Middle frontal gyrus (tissue), 1 donor: ENCODE results near the gene DHRS3.

Experiments
- DNase-seq: peaks from one replicate; pipeline ENCODE4 v3.0.0-alpha.2; 2015; ENCODE audit warnings: low spot score; ENCODE audit errors: extremely low spot score

DHRS3 gene

DNA sequence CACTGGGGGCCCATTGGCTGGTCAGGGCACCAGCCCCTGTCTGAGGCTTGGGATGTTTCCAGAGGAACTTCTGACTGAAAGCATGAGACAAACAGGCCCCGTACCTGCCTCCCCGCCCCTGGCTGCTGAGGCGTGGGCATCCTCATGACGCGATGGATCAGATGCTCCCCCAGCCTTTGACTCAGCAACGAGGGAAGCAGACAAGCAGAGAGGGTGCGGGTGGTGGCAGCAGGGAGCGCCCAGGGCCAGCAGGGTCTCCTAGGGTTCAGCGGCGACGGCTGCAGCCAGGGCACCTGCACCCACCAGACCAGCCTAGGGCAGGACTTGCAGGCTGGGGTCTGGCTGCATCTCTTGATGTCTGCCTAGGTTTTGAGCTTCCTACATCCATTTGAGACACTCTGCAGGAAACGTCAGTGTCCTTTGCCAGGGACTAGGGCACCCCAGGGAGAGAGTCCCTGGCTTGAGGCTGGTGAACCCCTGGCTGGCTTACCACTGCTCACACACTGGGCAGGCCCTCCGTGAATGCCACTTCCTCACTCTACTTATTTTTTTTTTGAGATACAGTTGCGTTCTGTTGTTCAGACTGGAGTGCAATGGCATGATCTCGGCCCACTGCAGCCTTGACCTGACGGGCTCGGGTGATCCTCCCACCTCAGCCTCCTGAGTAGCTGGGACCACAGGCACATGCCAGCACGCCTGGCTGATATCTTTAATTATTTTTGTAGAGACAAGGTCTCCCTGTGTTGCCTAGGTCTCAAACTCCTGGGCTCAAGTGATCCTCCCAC is 63.3 kb downstream of the DHRS3 start:
- DNase-seq: no peak

DNA sequence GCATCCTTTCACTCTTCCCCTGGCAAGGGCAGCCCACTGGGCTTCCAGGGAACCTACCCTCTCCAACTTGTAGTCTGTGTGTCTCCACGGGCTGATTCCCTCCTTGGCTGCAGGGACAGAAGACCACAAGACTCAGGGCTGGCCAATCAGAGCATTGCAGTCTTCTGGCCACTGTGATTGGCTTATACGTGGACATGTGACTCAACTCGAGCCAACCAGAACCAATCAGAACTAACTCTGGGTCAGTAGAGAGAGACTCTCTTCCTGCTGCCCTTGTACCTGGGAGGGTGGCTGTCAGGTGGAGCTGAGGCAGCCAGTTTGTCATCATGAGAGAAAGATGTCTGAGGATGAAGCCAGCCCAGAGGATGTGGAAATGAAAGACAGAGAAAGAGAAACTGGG is 64.0 kb downstream of the DHRS3 start:
- no peak for DNase-seq

DNA sequence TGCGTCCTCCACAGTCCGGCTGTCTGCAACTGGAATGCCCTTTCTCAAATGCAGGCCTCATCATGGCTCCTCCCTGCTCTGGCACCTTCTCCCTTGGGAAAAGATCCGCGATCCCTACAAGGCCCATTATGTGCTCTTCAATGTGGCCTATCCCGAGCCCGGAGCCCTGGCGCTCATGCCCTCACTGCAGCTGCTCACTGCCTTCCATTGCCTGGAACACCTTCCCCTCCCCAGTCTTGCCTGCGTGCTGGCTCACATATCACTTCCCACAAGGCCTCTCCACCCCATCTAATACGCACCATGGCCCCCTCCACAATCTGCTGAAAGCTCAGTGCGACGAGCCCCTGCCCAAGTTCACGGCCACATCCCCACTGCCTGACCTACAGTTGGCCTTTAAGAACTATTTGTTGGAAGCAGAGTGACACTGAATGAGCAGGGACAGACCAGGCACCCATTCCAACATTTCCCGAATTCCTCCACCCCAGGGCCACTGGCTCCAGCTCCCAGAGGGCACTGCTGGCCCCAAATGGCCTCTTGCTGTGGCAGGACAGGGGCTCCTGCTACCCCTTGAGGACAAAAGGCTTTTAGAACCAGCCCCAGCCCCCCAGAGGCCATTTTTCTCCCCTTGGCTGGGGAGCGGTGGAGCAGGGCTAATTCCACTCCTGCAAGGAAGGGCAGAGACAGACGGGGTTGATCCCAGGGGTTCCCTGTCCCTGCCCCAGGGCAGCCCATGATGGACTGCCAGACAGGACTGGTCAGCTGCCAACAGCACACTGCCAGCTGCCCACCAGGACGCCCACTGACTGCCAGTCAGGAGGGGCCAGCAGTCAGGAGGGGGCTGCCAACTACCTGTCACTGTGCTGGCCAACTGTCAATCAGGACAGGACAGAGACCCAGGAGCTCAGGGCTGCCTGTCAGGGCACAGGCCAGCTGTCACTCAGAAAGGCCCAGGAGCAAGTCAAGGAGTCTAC is 64.8 kb downstream of the DHRS3 start:
- DNase-seq: no peak

DNA sequence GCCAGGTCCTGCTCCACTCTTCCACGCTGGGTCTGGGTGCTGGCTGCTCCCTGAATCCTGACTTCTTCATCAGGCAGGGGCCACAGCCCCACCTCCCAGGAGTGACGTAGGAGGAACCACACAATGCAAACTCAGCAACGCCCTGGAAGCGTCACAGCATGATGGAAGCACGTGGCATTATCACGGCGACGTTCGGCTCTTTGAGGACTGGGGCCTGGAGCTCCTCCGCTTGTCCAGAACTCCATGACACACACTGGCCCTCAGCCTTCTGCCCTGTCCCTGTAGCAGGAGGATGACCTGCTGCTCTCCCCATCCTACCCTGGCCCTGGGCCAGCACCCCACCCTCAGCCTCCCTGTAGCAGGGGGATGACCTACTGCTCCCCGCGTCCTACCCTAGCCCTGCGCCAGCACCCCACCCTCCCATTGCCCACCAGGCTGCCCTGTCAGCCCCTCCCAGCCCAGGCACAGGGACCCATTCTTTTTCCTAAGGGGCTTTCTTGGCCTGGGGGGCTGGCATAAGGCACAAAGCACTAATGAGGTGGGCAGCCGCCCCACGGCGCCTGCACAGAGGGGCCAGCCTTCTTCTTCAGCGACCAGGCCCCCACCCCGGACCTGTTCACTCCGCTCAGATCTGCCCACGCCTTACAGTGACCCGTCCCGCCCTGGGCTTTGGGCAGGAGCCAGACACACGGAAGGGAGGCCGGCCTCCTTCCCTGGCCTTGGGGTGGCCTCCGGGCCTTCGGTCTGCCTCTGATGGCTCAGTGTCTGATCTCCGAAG is 65.7 kb downstream of the DHRS3 start:
- DNase-seq: no peak

DNA sequence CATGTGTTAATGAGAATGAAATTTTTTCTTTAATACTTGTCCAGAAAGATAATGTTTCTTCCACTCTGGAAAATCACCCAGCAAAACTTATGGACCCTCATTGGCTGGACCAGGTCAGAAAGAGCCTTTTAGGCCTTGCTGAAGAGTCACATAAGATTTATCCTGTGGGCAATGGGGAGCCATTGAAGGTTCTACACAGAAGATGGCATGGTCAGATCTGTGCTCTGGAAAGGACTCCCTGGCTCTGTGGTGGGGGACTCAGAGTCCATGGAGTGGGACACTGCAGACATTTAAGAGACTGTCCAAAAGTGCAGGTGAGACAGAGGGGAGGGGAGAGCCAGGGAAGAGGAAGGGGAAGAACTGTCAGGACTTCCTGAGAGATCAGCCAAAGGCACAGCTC is 66.4 kb downstream of the DHRS3 start:
- DNase-seq: no peak

DNA sequence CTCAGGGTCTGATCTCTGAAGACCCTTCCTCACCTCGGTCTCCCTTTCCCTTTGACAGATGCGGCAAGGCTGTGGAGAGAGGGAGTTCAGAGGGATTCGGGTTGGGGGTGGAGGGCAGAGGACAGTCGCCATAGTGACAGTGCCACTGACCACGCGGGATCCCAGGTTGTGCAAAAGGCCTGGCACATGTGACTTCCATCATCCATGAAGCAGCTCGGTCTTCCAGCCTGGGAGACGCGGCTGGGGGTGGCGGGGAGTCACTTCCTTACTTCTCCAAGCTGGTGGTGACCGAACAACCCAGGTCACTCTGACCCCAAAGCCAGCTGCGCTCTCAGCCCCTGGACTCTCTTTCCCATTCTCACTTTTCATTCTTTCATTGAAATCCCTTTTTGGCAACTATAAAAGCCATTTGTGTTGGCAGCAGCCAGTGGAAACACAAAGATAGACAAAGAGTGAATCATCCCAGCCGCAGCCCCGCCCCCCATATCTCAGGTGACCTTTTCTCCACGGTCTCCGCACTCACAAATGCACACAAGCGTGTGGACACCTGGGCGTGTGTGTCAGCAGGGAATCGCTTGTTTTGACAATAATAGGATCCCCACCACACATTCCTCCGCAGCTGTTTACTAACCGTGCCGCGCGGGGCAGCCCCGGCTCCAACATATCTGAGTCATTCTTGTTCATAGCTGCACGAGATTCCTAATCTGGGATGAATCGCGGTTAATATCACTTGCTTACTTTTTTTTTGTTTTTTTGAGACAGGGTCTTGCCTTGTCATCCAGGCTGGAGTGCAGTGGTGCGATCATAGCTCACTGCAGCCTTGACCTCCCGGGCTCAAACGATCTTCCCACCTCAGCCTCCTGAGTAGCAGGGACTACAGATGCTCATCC is 68.3 kb downstream of the DHRS3 start:
- DNase-seq: no peak

DNA sequence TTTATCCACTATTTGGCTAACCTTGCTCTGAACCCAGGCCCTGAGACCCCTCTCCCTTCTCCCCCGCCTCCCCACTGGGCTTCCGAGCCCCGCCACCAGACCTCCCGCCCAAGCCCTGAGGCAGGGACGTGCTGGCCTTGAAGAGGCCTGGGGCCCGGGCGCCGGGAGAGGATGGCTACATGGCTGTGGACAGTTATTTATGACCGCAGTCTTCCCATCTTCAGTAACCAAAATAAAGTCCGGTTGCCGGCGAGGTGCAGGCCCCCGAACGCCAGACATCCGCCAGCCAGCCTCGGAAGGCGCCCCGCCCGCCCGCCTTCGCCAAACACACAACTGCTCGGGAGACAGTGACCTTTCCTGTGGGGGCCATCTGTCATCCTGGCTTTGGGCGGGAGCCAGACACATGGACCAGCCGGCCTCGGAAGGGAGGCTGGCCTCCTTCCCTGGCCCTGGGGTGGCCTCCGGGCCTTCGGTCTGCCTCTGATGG is 69.0 kb downstream of the DHRS3 start:
- DNase-seq: no peak

DNA sequence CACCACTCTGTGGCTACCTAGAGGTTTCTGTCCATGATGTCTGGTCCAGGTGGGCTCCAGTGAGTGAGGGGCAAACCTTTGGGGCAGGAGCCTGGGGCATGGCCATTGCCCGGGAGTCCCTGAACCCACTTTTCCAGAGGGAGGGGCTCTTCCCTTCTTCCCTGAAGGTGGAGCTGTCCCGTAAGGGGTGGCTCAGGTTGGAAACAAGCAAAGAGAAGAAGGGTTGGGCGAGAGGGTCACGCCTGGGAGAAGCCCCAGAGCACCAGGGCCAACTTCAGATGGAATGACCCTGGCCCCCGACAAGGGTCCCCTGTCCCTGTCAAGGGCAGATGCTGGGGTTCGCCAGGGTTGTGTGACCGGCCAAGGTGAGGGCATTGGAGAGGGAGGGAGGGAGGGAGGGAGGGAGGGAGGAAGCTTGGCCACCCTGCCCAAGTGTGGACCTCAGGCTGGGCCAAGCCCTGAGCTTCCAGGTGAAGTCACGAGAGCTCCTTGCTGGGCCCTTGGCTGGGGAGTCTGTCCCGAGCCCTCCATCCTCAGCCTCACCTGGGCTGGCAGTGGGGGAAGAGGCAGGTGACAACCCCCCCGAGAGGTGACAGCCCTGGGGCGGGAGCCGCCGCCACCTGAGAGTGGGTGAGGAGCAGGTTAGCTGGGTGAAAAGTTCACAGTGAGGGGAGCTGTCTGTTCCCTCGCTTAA is 69.6 kb downstream of the DHRS3 start:
- DNase-seq: no peak

DNA sequence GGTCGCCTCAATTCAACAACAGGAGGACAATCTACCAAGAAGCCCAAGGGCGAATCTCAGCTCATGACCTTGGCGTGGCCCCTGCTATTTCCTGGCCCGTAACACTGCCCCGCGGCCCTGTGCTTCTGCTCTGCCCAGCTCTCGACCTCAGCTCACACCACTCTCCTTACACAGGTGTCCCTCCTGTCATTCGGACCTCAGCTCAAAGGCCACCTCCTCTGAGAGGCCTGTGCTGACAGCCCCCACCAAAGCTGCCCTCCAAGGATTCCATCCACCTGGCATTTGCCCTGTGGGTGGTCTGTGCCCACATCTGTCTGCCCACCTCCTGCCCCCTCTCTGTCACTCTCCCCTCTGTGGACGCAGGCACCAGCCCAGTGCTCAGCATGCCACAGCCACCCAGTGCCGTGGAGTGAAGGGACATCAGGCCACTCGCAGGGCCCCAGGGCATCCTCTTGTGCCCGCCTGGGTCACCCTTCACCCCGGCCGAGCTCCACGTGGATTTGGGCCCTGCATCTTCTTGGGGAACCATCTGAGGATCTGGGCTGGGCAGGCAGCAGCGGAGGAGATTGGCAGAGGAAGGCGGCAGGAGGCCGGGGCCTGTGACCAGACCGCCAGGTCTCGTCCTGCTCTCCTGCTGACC is 70.3 kb downstream of the DHRS3 start:
- no peak for DNase-seq

DNA sequence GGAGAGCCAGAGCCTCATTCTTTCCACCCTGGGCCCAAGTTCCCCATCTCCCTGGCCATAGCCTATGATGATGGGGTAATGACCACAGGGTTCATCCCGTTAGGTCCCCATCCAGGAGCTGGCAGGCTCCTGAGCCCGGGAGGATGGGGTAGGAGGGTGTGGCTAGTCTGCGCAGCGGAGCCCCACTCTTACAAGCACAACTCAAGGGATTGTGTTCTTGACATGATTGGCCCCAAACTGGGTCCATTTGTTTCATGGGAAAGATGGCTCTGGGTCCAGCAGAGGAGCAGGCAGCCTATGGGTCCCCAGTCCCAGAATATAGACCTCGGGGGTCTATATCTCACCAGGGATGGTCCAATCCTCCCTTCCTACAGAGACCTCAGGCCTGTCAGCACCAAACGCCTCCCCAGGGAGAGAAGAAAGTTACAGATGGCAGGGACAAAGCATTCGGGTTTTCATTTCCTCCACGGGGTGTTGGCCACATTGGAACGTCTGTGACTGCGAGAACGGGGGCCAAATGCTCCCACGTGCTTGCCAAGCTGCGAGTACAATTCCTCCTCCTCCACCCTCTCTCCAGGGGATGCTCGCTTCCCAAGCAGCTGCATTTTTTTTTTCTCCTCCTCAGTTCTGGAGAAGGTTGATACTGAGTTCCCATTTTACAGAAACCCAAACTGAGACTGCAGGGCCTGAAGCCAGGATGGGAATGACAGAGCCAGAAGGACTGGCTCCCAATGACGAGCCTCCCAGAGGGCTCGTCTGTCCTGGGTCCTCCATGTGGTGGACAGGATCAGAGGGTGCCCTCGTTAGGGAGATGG is 71.0 kb downstream of the DHRS3 start:
- DNase-seq: no peak

DNA sequence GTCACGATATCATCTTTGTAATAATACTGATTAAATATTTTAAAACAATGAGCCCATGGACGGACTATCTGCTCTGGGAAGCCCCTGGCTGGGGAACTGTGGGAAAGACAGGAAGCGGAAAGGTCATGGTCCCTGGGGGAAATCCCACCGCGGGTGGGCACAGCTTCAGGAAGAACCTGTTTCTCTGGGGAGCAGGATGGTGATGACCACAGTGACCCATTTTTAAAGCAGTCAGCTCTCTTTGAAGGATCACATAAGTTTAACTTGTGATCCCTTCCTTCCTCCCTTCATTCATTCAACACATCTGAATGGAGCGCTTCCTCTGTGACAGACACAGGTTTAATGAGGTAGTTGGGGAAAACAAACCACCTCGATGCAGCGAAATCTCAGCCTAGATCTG is 73.0 kb downstream of the DHRS3 start:
- DNase-seq: no peak

DNA sequence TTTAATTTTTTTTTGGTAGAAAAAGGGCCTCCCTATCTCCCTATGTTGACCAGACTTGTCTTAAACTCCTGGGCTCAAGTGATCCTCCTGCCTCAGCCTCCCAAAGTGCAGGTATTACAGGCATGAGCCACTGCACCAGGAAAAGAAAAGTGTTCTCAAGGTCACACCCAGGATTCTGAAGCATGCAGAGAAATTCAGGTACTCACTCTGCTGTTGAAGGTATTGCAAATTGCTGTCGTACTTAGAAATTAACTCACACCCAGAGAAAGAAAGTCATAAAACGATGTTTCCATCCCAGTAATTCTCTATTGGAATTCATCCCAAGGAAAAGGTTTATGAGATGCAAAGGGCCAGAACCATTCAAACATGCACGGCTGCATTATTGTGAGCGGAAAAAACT is 73.7 kb downstream of the DHRS3 start:
- no peak for DNase-seq

DNA sequence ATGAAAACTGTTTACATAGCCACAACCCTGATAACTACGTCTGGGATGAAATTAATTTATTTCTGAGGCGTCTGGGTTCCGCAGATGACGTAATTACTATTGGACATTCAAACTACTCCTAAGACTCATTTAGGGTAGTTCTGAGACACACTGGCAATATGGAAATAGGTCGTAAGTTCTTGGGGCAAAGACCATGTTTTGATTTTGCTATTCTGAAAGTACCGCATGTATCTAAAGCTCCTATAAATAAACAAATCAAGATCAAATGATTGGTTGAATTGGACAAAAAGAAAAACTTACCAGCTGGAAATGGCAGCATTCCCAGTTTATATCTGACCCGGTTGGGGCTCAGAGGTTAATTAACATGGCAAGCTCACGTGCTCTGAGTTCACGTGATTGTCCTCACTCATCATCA is 74.3 kb downstream of the DHRS3 start:
- DNase-seq: no peak

DNA sequence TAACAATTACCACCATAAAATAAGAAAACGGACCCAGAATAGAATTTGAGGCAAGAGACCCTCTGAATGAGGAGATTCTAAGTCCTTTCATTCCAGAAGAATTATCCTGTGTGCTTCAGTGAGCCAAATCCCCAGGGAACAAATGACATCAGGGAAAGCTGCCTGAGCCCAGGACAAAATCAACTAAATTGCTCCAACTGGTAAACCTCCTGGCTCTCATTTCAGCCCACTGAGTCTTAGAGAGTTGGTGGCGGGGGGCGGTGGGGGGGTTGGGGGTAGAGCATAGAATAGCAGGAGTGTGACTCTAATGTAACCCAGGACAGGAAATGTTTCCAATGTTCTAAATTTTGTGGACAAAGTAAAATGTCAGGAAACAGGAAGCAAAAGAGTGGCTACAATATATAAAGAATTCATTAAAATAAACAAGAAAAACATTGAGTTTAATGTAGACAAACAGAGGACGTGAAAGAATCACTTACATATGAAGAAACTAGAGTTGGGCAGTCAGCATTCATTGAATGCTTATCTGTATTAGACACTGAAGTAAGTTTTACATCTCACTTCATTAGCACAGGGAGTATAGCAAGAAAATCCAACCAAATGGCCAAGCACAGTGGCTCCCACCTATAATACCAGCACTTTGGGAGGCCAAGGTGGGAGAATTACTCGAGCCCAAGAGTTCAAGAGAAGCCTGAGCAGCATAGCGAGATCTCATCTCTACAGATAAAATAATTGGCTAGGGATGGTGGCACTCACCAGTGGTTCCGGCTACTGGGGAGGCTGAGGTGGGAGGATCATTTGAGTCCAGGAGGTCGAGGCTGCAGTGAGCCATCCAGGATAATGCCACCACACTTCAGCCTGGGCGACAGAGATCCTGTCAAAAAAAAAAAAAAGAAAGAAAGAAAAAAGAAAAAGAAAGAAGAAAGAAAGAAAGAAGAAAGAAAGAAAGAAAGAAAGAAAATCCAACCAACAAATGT is 75.1 kb downstream of the DHRS3 start:
- no peak for DNase-seq

DNA sequence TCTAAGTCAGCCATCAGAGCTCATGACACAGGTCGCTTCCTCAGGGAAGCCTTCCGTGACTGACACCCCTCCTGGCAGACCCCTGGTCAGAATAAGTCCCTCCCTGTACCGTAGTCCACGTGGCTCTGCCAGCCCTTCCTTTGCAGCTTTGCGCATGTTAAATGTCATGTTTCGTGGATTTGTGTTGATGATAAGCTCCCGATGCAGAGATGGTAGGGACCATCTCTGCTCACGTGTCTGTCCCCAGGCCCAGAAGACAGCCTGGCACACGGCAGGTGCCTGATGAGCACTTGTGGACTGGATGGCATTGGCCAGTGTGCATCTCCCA is 75.9 kb downstream of the DHRS3 start:
- DNase-seq: no peak

DNA sequence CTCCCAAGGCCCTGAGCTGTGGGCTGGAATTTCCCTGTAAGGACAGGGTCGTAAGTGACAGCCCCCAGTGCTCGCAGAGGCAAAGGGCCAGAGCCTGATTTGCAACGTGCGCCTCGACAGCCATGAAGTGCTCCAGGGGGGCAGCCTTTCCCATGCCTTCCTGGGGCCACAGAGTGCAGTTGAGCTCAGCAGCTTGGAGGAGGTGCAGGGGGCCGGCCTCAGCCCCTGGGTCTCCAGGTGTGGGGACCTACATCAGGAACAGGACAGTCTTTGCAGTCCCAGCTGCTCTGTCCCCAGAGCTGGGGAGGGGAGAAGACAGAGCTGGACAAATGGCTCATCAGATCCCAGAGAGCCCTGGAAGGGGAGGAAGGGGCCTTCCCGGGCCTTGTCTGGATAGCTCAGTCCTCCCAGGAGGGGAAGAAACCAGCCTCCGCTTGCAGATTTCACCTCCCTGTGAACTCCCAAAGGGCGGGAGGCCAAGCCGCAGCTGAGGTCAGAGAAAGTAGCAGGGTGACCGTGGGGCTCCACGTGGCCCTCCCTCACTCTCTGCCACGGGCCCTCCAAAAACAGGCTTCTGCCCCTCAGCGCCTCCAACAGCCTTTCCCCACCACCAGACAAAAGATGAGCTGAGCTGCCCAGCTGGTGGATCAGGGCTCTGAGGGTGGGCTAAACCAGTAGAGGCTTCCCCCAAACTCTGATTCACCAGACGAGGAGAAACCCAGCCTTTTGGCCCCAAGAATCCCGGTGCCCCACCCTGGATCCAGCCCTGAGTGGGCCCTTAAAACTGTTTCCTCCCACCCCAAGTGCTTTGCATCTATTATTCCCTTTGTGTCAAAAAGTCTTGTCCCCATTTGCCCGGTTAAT is 76.5 kb downstream of the DHRS3 start:
- no peak for DNase-seq
